Activated naive CD4-positive, alpha-beta T cell treated with anti-CD3 and anti-CD28 coated beads, Interleukin-2, amount 50 U/mL, for 16 hours (primary cell): ENCODE data around the gene RHBDD3.
A peak's percentile ranks its signal among the peaks of the same experiment; 100 is the strongest.
"Not testable (repeated sequence)": the region's sequence is repeated elsewhere in the genome, so short reads cannot be mapped to it uniquely, and the experiment has no call there.

Experiments used
- DNase-seq: peaks from one replicate; pipeline ENCODE4 v3.0.0-alpha.2; 2020

The RHBDD3 gene

DNA sequence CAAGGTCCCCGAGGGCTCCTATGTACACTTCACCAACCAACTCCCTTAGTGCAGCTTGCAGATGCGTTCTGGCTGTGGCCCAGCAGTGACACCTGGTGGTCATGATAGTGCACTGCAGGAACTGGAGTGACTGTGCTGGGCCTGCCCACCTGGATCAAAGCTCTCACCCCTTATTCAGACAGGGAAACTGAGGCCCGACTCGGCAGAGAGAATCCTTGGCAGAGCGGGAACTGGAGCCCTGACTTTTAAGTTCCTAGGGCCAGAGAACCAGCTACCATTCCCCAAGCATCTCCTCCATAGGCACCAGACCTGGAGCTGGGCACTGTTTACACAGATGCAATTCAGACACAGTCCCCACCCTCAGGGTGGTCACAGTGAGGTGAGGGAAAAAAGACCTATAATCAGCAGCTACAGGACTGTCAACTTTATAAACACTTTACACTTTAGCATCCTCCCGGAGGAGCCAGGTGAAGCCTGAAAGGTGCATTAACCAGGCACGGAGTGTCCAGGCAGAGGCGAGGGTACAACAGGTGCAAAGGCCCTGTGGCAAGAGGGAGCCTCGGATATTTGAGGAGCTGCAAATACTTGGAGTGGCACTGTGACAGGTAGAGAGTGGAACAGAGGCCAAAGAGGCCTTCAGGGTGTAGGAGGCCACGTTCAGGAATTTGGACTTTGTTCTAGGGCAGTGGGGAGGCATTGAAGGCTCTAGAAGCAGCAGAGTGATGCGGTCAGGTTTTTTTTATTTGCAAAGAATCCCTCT lies 22.0 kb downstream of the RHBDD3 start:
- DNase-seq = peak; percentile 65

DNA sequence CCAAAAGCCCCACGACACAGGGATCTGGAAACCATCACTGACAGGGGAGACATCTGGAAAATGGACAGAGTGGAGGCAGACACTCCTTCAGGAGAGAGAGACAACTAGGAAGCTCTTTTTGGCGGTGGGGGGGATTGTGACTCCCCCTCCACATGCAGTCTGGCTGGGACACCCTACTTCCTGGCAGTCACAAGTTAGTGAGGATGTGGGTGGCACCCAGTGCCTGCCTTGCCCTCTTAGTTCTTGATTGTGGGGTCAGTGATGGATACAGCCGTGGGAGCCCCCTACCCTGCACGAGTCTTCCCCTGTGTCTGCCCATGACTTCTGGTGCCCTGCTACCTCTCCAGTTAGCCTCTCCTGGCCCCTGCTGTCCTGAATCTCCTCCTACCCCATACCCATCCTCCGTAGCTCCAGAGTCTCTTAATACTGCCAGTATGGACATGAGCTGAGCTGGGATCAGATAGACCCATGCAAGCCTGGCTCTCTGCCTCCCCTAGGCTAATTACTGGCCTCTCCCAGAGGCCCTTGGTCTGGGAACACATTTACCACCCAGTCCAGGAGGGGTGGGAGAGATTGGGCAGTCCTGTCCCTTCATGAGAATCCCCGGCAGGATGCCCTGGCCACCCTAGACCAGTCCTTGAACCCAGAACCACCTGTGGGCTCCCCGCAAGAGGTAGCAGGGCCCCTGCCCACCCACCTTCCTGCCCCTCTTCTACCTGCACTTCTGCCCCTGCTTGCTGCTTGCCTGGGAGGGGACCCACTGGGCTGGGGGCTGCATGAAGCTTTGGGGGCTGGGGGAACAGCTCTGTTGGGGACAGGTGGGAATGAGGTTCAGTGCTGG lies 22.8 kb downstream of the RHBDD3 start:
- DNase-seq = no peak

DNA sequence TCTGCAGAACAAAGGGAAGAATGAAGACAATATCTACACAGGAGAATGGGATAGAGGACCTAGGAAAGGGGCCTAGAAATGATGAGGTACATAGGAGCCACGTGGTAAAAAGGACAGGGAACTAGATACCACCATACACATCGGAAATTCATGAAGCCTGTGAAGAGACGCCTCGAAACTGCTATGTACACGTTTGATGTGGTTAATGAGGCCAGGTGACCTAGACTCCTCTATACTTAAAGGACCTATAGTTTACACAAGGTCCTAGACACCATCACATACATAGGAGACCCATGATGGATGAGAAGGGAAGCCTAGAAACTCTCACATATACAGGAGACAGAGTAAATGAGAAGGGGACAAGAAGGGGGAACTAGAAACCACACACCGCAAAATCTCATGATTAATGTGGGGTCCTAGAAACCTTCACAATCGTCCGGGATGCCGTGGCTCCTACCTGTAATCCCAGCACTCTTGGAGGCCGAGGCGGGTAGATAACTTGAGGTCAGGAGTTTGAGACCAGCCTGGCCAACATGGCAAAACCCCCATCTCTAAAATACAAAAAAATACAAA lies 23.8 kb downstream of the RHBDD3 start:
- DNase-seq = no peak

DNA sequence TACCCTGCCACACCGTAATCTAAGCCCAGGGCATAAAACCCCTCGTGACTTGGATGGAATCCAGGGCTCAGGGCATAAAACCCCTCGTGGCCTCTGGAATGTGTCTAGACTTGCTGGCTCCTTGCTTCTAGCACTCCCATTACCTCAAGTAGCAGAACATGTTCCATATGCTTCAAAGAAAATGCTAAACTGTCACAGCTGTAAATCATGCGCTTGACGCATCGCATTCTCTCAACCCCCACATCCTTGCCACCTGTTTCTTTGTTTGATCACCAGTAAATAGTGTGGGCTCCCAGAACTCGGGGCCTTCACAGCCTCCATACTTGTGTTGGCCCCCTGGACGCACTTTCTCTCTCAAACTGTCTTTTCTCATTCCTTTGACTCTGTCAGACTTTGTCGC lies 27.3 kb downstream of the RHBDD3 start:
- DNase-seq = not testable (repeated sequence)

DNA sequence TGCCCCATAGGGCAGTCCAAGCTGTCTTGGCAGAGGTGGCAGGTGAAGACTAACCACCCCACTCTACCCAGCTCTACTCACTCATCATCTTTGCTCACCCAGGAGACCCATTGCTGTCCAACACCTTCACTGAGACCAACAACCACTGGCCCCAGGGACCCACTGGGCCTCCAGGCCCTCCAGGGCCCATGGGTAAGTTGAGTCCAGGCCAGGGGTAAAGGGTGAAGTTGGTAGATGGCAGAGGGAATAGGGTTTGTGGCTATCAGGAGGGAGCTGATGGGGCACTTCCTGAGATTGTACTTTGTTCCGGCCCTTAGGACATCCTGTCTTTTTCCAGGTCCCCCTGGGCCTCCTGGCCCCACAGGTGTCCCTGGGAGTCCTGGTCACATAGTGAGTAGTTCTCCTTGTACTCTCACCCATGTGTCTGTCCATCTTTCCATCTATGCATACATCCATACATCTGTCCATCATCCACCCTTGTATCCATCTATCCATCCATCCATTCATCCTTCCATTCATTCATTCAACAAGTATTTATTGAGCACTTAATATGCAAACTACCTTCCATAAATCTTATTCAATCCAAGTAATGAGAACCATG lies 34.4 kb downstream of the RHBDD3 start:
- no peak for DNase-seq

DNA sequence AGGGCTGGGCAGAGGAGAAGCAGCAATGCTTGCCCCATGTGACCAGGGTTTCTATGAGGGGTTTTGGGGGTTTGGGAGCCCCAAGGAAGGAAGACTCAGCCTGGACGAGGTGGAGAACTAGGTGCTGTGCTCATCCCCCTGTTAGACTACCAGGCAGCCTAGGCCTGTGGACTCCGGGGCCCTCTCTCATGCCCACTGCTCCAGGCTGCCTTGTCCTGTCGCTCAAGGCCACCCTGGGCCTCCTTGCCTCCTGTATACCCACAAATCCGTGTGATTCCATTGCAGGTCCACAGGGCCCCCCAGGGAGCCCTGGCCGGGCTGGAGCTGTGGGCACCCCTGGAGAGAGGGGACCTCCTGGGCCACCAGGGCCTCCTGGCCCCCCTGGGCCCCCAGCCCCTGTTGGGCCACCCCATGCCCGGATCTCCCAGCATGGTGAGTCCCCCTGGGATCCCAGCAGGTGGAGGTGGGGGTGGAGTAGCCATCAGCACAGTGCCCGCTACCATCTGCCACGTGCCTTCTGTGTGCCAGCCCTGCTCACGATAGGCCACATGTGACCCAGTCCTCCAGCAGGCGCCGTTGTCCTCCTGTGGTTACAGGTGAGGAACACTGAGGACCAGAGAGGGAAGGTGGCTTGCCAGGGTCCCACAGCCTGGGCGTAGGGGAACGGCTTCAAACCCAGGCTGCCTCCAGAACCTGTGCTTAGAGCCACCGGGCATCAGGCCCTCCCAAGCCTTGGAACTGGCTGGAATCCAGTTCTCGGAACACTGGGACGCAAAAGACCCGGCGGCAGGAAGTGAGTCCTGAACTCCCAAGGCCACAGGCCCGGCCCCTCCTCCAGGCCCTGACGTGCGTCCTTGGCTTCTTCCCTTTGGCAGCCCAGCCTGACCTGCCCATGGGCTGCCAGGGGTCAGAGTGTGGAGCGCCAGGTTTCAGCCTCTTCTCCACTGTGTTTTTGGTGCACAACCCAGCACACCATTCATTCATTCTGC lies 35.5 kb downstream of the RHBDD3 start:
- DNase-seq = no peak

DNA sequence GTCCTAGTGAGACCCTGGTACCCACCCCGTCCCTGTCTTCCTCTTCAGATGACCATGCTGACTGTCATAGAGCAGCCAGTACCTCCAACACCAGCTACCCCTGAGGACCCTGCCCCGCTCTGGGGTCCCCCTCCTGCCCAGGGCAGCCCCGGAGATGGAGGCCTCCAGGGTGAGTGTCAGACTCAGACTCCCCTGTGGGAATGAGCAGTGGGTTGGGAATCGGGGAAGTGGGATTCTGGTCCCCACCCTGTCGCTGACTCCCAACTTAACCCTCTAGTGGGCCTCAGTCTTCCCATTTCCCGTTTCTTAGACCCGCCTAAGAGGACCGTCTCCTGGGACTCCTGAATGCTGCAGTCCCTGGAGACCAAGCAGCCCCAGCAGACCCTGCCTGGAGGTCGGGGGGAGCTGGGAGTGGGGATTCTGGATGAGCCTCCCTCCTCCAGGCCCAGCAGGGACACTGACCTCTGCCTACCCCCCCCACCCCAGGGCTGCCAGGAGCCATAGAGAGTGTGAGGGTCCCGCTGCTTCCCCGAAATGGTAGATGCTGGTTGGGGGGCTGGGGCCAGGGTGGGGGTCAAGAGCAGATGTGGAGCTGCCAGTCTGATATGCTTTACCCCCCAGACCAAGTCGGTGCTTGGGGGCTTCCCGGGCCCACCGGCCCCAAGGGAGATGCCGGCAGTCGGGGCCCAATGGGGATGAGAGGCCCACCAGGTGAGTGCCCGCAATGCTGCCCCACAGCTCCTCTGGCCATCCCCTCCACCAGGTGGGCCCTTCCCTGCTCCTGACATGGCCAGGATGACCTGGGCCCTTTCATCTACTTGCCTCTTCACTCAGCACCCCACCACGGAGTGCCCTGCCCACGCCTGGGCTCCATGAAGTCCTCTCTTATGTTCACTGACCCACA lies 36.6 kb downstream of the RHBDD3 start:
- no peak for DNase-seq

DNA sequence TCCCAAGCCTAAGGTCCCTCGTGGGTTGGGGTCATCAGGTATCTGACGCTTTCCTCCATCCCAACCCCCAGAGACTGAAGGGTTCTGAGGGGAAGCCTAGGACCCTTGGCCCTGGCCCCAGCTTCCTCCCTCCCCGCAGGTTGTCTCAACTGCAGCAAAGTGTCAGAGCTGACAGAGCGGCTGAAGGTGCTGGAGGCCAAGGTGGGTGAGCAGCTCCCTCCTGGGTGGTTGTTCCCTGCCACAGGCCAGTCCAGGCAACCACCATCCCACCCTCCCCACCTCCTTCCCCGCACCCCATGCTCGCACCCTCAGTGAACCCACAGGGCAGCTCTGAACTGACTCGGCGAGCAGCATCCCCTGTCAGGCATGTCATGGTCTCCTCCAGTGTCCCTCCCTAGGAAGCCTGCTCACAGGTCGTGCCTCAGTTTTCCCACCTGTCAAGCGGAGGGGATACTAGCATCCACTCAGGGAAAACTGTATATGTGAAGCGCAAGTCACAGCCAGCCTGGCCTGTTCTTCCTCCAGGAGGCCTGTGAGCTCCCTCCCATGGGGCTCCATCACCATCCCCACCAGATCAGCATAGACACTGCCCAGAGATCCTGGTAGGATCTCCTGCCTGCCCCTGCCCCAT lies 41.3 kb downstream of the RHBDD3 start:
- no peak for DNase-seq

DNA sequence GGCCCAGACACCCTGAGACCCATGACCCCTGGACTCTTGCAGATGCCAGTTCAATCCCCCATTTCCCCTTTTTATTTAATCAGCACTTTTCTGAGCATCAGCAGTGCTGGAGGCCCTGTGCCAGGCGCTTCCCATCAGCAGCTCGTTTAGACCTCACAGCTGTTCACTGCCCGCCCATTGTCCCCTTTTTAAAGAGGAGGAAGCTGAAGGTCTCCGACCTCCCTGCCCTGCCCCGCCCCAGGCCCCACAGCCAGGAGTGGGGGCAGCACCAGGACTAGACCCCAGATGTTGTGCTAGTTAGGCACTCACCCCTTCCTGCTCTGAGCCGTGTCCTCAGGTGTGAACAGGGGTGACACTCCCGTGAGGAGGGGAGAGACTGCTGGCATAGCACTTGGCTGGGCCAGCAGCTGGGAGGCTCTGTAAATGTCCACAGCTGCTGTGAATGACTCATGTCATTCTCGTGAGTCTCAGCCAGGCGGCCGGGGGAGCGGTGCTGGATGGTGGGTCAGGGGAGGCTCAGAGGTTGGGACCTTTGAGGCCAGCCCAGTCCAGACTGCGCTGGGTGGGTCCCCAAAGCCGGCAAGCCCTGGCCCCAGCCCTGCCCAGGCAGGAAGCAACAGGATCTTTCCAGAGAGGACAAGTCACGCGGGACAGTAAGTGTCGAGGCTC lies 42.2 kb downstream of the RHBDD3 start:
- no peak for DNase-seq

DNA sequence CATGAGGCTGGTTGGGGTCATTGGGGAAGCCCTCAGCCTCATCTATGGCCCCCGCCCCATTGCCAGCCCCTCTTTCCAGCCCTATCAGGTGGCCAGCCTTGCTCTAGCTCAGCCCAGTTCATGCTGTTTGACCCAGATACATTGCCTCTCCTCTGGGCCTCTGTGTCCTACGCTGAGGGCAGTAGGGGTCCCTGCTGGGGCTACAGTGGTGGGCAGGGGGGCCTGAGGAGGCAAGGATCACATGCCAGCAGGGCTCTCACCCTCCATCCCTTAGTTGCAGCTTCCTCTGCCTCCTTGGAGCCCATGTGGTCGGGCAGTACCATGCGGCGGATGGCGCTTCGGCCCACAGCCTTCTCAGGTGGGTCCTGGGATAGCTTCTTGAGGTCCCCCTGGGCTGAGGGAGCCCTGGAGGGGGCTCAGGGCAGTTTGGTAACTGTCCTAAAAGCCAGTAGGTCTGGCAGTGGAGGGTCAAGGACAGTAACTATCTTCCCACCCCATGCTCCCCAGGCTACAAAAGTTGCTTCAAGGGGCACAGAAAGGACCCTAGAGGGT lies 42.8 kb downstream of the RHBDD3 start:
- DNase-seq = no peak

DNA sequence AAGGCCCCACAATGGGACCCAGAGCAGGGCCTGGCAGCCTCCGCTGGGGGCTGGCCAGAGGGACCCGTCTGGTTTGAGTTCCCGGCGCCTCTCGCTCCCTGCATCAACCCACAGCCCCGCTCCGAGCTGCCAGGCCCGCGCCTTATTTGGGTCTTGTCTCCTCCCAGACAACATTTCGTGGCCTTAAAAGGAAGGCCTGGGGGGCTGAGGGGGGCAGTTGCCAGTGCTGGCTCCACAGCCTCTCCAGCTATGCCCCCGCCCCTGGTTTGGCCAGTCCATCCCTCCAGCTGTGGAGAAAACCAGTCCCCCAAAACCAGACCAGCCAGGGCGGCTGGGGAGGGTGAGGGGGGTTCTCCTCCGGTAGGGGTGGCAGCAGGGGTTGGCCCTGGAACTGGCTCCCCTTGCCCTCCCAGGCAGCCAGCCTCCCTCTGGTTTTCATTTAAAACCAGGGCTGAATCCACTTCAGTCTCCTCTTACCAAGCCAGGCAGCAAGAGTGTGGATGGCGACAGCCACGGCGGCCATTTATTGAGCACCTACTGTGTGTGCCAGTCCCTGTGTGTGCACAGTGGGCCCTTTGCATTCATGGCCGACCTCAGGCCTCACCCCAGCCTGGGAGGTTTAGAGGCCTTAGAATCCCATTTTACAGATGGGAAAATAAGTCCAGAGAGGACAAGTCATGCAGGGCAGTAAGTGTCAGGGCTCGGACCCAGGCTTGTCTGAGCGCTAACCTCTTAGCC lies 43.5 kb downstream of the RHBDD3 start:
- DNase-seq = no peak

DNA sequence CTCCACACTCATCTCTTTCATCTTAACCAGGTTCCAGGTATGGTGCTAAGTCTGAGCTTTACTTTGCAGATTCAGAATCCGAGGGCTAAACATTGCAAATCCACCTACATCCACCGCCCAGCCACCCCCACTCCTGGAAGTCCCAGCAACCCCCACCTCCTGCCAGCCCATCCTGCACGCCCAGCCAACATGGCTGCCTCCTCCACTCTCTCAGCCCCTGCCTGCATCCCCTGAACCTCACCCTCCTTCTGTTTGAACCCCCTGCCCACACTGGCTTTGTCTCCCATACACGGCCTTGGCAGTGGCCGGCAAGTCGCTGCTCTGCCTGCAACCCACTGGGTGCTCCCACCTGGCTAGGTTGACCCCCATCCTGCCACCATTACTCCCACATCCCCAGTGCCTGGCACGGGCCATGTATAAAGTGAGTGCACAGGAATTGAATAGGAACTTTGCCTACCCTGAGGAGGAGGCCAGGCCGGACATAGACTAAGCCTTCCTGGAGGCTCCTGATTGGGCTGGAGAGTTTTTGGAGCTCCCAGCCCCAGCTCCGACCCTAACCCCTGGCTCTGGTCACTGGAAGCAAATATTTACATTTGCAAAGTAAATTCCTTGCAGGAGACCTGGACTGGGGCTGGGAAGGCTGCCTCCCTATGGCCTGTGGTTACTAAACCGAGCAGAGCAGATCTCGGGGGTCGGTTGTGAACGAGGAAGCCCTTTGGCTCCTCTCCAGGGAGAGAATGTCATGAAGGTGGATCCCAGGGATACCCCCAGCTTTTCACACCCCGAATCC lies 47.7 kb downstream of the RHBDD3 start:
- DNase-seq = no peak

DNA sequence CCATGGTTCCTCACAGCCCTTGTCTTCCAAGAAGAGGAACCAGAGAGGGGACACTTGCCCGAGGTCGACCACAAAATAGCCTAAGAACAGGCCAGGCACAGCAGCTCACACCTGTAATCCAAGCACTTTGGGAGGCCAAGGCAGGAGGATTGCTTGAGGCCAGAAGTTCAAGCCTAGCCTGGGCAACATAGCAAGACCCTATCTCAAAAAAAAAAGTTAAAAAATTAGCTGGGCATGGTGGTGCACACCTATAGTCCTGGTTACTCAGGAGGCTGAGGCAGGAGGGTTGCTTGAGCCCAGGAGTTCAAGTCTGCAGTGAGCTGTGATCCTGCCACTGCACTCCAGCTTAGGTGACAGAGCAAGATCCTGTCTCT lies 48.4 kb downstream of the RHBDD3 start:
- DNase-seq = not testable (repeated sequence)

DNA sequence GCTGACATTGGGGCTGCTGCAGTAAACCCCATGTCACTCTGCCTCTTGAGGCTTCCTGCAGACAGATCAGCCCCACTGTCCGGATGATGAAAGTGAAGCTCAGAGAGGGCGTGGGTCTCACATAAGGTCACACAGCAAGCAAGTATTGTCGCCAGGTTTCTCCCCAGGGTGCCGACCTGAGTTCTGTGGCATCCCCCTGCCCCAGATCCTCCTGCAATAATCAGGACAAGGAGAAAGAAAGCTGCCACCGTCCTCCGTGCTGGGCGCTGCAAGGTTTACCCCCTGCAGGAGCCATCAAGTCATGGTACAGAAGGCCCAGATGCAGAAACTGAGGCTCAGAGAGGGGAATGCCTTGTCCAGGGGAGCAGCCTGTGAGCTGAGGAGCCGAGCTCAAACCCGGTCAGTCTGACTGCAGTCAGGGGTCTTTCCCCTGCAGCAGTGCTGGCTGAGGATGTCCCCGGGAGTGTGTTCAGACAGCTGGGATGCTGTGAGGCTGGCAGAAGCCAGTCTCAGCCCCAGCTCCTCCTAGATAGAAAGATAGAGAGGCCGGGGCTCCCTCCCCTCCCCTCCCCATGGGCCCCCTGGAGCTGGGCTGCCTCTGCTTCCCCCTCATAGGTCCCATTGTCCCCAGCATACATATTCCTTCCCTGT lies 48.9 kb downstream of the RHBDD3 start:
- no peak for DNase-seq

DNA sequence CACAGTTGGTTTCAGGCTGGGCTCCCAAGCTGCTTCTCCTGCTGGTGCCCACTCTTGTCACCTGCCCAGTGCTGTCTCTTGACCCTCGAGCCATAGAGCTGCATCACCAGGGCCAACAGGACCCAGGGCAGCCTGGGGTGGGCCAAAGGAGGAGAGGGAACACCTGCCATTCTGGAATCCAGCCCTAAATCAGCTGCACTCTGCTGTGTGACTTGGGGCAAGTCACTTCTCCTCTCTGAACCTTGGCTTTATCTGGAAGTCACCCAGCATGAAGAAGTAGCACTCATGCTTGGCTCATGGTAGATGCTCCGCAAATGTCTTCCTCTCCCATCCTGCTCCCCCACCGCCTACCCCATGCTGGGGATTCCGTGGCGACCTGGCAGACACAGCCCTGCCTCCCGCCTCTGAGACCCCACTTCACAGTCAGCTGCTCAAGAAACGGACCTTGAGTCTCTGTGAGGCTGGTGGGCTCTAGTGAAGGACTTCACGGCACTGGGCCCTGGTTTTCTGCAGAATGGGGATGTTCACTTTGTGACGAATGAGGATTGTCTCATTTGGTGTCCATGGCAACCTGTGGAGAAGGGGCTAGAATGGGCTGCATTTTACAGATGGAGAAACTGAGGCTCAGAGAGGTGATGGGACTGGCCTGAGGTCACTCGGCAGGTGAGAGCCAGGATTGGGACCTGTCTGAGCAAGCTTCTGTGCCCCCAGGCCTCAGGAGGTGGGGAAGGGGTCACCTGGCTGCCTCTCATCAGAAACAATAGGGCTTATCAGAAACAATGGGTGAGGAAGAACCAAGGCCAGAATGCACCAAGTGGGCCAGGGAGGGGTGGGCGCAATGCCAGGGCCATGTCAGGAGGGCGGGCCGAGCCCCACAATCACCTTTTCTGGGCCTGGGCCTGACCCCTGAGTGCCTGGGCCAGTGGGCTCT lies 49.7 kb downstream of the RHBDD3 start:
- no peak for DNase-seq

DNA sequence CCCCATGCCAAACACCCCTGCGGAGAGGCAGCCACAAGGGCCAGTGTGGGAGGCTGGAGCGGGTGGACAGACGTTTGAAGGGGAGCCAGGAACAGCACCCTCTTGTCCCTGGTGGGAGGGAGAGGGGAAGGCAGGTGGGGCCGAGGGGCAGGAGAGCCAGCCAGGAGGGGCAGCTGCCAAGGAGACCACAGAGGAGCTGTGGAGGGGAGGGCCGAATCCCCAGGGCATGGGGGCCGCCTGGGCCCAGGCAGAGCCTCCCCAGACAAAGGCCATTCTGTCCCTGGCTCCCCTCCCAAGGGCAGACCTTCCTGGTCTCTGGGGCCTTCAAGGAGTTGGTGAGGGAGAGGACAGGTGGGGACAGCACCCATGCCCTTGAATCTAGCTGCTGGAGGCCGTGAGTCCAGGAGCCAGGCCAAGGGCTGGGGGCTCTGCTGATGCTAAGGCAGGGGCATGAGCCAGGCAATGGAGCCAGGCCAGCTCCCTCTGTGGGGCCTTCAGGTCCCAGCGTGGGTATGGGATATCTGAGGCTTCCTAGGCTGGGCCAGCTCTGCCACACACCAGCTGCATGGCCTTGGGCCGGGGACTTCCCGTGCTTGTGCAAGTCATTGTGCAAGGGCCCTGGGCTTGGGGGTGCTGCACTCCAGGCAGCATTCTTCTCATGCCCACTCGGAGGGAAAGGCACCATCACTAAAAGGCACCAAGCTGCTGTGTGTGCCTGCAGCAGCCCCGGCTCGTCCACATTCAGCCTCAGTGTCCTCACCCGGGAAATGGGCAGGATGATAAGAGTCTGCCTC lies 50.7 kb downstream of the RHBDD3 start:
- DNase-seq = no peak
